Effector memory CD4-positive, alpha-beta T cell (primary cell): ENCODE data around the gene PIWIL4.
"Not testable (repeated sequence)": the region's sequence is repeated elsewhere in the genome, so short reads cannot be mapped to it uniquely, and the experiment has no call there.

Experiments
- DNase-seq, 3 donors: peaks; one replicate each; pipeline ENCODE4 v3.0.0-alpha.2; 2020
- H3K27ac ChIP-seq: 2 replicates; pipeline ENCODE4 v1.7.0; 2013; ENCODE audit warnings: mild to moderate bottlenecking, low read length, moderate library complexity; ENCODE audit not compliant: insufficient read depth, poor library complexity, severe bottlenecking
- H3K27me3 ChIP-seq: replicated peaks from 2 replicates; pipeline ENCODE4 v1.7.0; 2013; ENCODE audit warnings: mild to moderate bottlenecking, low read length; ENCODE audit not compliant: insufficient read depth, control insufficient read depth, poor library complexity, severe bottlenecking
- H3K36me3 ChIP-seq: 2 replicates; pipeline ENCODE4 v1.7.0; 2013; ENCODE audit warnings: mild to moderate bottlenecking, low read length, moderate library complexity; ENCODE audit not compliant: control insufficient read depth, insufficient read depth
- H3K4me1 ChIP-seq: 2 replicates; pipeline ENCODE4 v1.7.0; 2013; ENCODE audit warnings: low read length, mild to moderate bottlenecking; ENCODE audit not compliant: control insufficient read depth, insufficient read depth, poor library complexity, severe bottlenecking
- H3K4me3 ChIP-seq: 2 replicates; pipeline ENCODE4 v1.7.0; 2013; ENCODE audit warnings: low read length, low read depth, mild to moderate bottlenecking; ENCODE audit not compliant: insufficient read depth, poor library complexity, severe bottlenecking
- H3K9me3 ChIP-seq: 2 replicates; pipeline ENCODE4 v1.7.0; 2013; ENCODE audit warnings: mild to moderate bottlenecking, low read length, moderate library complexity; ENCODE audit not compliant: control insufficient read depth

PIWIL4 gene

DNA sequence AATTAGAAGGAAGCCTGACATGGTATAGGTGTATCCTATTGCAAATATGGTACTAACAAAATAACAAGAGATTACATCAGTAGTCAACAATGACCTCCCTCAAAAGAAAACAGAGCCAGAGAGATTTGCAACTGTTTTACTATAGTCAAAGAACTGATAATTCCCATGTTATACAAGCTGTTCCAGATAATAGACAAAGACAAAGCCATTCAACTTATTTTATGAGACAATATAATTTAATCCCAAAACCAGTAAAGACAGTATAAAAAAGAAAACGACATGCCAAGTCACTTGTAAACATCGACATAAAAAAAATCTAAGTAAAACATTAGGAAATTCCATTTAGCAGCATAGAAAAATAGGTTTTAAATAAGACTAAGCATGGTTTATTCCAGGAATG lies 65.2 kb downstream of the PIWIL4 start:
- H3K4me3 ChIP-seq, result no peak overlapping the region
- no peaks in the 10 kb centered on the region for H3K9me3 ChIP-seq
- no peaks in the 10 kb centered on the region for H3K27me3 ChIP-seq
- H3K4me1 ChIP-seq, result no peaks in the 10 kb centered on the region
- H3K27ac ChIP-seq, result no peak overlapping the region
- H3K36me3 ChIP-seq, result no peaks in the 10 kb centered on the region
- DNase-seq, result no peak

DNA sequence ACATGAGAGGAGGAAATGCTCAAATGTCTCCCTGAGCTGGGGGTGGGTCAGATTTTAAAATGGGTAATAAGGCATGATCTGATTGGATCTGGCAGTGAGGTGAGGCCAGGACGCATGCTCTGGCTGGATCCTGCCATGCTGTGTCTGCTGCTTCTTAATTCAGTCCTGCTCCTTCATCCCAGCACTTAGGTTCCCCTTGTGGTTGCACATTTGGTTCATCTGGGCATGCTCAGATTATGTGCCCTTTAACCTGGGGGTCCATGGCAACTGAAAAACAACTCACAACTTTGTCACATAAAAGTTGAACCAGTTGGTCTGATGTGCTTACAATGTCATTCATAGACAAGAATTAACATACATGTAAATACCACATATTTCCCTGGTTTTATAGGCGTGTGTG lies 67.9 kb downstream of the PIWIL4 start:
- no peaks in the 10 kb centered on the region for H3K4me1 ChIP-seq
- no peaks in the 10 kb centered on the region for H3K36me3 ChIP-seq
- no peak overlapping the region for H3K27ac ChIP-seq
- H3K9me3 ChIP-seq, result no peaks in the 10 kb centered on the region
- H3K27me3 ChIP-seq, result no peaks in the 10 kb centered on the region
- DNase-seq, result no peak
- H3K4me3 ChIP-seq, result no peak overlapping the region

DNA sequence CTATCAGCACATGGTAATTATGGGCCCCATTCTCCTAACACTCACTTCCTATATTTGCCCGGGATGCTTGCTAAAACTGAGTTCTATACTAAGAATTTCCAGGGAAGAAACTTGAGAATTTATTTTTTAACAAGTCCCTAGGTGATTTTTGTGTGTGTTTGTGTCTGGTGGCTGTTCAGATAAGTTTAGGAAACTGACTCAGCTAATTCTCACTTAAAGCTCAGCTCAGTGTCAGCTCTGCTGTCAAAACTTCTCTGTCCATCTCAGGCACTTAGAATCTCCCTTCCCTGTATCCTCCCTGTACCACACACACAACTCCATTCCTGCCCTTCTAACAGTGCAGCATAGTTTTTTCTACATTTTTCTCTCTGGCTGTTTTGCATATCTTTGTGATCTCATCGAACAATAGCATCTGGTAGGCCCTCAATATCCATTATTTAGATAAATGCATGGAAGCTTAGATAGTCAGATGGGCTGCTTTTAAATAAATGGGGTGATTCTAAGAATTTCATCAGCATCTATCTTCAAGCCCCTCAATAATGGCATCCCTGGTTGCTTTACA lies 69.3 kb downstream of the PIWIL4 start:
- no peak for DNase-seq
- H3K4me3 ChIP-seq, result no peak overlapping the region
- no peaks in the 10 kb centered on the region for H3K4me1 ChIP-seq
- no peaks in the 10 kb centered on the region for H3K36me3 ChIP-seq
- no peak overlapping the region for H3K27ac ChIP-seq
- H3K27me3 ChIP-seq, result no peaks in the 10 kb centered on the region
- H3K9me3 ChIP-seq, result no peaks in the 10 kb centered on the region

DNA sequence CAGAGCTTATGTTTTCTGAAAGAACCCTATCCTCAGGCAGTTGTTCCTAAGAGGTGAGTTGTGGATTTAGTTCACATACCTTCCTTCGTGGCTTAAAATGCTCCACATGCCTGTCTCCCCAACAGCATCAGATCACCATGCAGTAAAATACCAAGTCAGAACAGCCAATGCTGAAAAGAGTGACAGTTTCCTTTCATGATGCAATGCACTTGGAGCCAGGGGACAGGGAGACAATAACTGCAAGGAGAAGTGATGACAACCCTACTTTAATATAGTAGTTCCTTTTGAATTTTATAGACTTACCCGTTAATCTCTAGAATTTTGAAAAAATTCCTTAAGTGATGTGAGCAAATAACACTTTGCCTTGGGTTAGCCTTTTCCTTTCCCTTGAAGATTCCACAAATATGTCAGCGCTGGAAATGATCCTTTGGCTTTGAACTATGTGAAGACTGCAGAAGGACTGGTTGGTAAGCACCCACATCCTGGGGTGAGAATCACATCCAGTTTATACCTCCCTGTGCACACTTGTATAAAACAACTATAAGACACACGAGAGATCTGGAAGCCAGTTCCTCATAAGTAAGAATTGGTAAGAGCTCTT lies 71.2 kb downstream of the PIWIL4 start:
- Histone ChIP-seq H3K4me3 (no peak overlapping the region), H3K9me3 (no peaks in the 10 kb centered on the region), H3K27ac (no peak overlapping the region), H3K36me3 (no peaks in the 10 kb centered on the region), H3K27me3 (no peaks in the 10 kb centered on the region), H3K4me1 (no peaks in the 10 kb centered on the region)
- DNase-seq, result no peak

DNA sequence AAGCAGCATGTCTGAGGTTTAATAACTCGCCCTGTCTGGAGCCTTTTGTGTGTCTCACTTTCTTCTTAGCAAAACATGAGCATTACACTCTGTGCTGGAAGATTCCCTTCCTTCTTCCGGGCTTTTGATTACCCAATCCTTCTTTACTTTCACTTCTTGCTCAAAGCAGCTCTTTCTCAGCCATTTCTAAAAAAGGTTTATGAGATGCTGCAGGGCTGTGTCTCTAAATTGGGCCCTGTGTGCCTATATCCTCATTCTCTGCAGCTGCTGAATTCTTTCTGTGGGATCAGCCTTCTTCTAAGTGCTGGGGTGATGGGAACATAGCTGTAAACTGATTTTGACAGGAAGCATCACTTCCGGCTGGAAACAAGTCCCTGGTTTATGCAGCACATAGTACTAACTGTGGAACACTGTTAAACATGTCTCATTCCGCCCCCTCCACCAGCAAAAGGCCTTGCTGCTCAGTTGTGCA lies 71.8 kb downstream of the PIWIL4 start:
- Histone ChIP-seq H3K27me3 (no peaks in the 10 kb centered on the region), H3K27ac (no peak overlapping the region), H3K4me1 (no peaks in the 10 kb centered on the region), H3K9me3 (no peaks in the 10 kb centered on the region), H3K36me3 (no peaks in the 10 kb centered on the region), H3K4me3 (no peak overlapping the region)
- DNase-seq, result no peak

DNA sequence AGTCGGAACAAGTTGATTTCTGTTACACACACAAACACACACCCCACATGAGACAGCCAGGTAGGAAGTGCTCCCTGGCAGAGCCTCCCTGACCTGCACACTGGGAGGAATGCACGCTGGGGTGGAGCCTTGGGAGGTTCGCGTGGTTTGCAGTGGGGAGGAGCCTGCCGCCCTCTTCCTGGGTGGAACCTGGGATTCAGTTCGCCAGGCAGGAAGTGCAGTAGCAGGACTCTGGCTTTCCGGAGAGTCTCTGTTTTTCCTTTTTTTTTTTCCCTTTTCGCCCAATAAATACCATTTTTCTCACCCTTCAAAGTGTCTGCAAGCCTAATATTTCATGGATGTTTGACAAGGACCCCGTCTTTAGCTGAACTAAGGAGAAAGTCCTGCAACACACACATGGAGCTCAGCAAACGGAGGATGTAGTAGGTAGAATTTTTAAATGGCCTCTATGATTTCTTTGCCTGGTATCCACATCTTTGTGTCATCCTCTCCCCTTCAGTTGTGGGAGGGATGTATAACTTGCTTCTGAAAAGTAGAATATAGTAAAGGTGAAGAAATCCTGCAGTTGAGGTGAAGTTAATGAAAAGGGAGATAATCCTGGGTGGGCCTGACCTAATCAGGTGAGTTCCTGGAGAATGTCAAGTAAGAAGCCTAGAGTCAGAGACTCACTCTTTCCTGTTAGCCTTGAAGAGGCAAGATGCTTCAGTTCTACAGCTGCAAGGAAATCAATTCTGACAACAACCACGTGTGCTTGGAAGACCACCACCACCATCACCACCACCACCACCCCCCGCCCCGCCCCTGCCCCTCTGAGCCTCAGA lies 72.9 kb downstream of the PIWIL4 start:
- no peaks in the 10 kb centered on the region for H3K27me3 ChIP-seq
- H3K36me3 ChIP-seq, result no peaks in the 10 kb centered on the region
- DNase-seq, result no peak
- no peak overlapping the region for H3K4me3 ChIP-seq
- no peaks in the 10 kb centered on the region for H3K9me3 ChIP-seq
- H3K4me1 ChIP-seq, result no peaks in the 10 kb centered on the region
- H3K27ac ChIP-seq, result no peak overlapping the region

DNA sequence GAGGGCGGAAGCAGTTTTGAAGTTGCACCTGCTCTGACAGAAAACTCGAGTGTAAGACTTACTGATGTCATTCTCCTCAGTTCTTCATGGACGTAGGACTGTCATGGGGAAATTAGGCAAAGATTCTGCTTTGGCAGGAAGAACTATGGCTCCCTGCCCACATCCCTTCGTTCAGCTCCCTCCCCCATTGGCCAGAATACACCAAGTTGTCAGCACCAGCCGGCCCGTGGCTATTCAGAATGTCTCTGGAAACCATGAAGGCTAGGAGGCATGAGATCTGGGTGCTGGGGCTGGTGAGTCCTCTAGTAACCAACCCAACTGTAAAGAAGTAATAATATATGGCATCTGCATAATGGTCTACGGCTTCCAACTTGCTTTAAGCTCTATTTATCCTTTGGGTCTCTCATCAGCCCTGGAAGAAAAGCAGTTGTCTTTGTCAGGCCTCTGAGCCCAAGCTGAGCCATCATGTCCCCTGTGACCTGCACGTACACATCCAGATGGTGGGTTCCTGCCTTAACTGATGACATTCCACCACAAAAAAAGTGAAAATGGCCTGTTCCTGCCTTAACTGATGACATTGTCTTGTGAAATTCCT lies 74.1 kb downstream of the PIWIL4 start:
- Histone ChIP-seq H3K4me1 (no peaks in the 10 kb centered on the region), H3K27ac (no peak overlapping the region), H3K4me3 (no peak overlapping the region), H3K9me3 (no peaks in the 10 kb centered on the region), H3K36me3 (no peaks in the 10 kb centered on the region), H3K27me3 (no peaks in the 10 kb centered on the region)
- no peak for DNase-seq

DNA sequence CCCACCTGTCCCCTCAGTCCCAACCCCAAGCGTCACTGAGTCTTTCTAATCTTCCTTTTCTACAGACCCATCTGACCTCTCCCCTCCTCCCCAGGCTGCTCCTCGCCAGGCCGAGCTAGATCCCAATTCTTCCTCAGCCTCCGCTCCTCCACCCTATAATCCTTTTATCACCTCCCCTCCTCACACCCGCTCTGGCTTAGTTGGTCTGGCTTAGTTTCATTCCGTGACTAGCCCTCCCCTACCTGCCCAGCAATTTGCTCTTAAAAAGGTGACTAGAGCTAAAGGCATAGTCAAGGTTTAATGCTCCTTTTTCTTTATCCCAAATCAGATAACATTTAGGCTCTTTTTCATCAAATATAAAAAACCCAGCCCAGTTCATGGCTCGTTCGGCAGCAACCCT lies 76.0 kb downstream of the PIWIL4 start:
- not testable (repeated sequence) for H3K4me1 ChIP-seq, H3K27me3 ChIP-seq, H3K36me3 ChIP-seq, DNase-seq, H3K27ac ChIP-seq, H3K9me3 ChIP-seq, H3K4me3 ChIP-seq

DNA sequence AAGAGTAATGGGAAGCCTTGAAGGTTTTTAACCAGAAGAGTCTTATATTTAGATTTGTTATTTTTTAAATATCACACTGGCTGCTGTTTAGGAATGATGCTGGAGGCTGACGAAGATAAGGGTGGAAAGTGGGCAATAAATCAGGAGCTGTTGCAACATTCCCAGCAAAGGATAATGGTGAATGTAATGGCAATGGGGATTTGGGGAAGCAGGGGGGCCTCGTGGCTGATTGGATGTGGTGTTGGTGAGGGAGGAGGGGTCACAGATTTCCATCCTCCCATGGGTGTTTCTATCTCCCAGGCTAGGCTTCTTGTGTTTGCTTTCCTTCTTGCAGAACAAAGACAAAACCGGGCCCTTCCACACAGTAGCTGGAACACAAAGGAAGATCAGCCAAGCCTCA lies 80.8 kb downstream of the PIWIL4 start:
- H3K27me3 ChIP-seq, result no peaks in the 10 kb centered on the region
- no peak overlapping the region for H3K4me3 ChIP-seq
- DNase-seq, result no peak
- no peaks in the 10 kb centered on the region for H3K36me3 ChIP-seq
- no peak overlapping the region for H3K27ac ChIP-seq
- no peaks in the 10 kb centered on the region for H3K9me3 ChIP-seq
- no peaks in the 10 kb centered on the region for H3K4me1 ChIP-seq

DNA sequence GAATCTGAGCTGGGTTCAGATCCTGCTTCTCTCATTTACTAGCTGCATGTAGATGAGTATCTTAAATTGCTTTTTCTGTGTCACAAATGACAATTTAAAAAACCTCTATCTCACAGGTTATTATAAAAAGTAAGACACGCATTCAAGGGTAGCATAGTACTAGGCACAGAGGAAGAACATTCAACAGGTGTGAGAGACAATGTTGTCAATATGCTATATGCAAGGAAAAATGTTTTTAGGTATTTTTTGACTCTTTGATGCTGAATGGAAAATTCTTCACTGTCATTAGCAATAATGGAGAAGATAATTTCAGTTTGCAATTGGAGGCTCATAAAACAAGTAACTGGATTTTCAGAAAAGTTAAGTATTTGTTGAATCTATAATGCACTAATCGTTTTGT lies 81.6 kb downstream of the PIWIL4 start:
- no peak for DNase-seq
- no peaks in the 10 kb centered on the region for H3K36me3 ChIP-seq

More for the DNA sequence above, 81.6 kb downstream of the PIWIL4 start:
- Histone ChIP-seq H3K4me3 (no peak overlapping the region), H3K27ac (no peak overlapping the region), H3K27me3 (no peaks in the 10 kb centered on the region), H3K4me1 (no peaks in the 10 kb centered on the region), H3K9me3 (no peaks in the 10 kb centered on the region)
